SK-MEL-5 (cell line): ENCODE results near the gene SLMAP. TPM values are rescaled to one million over a fixed set of nuclear protein-coding genes. Genes with fewer than 3 reads are reported as not detected.

ENCODE experiments used
- DNase-seq: peaks from one replicate; pipeline ENCODE4 v3.0.0-alpha.2; 2016; ENCODE audit warnings: low read depth, low spot score
- in situ Hi-C: cut with HindIII; loops from 2 replicates; pipeline ENCODE4 v1.10.0; 2016; ENCODE audit warnings: low sequenced_read_pairs, high pct_unique_total_duplicates, low pct_unique_long_range_greater_than_20kb
- total RNA-seq: library from RNA; depleted of rRNA; stranded (reverse); fragments of >200 nt; shearing (Covaris generic); gene quantifications from 2 replicates; pipeline ENCODE4 v1.2.3, GENCODE V29; 2014

The SLMAP gene
- total RNA-seq, 1 experiment from 2014 or later, result 26.1 TPM

- no peak for DNase-seq
- in situ Hi-C loops, result no loop called here
Observed at GRCh38 chr3:57893668-57894067, 137.6 kb downstream of the SLMAP start.

DNA sequence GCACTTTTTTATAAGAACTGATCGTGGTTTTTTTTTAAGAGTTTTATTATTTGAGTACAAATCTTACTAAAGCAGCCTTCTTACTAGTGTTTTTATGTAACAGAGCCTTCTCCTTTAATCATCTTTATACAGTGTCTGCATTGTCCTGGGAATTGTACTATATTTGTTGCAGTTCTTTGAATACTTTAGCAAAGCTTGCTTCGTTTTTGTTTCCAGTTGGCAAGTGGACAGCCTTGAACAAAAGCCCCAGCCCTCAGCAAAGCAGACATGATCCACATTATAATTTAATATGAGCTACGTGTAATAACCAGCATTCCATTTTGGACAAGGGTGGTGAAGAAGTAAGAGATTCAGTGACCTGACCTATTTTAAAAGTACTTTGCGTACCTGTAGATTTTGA is 139.9 kb downstream of the SLMAP start:
- in situ Hi-C loops, result no loop called here
- no peak for DNase-seq

DNA sequence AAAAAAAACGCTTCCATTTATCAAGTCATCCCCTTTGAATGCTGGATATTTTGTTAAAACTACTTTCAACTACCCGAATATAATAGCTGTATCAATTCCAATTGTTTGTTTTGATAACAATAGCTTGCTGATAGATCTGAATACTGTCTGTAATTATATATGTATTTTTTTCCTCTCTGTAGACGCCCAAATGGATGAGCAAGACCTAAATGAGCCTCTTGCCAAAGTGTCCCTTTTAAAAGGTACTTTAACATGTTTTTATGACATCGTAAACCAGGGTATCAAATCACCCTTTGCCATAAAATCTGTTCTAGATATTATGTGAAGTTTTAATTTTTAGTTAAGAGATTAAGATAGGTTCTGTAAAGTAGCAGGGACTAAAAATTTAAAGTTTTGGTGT is 140.6 kb downstream of the SLMAP start:
- DNase-seq, result no peak
- in situ Hi-C loops, result no loop called here

- DNase-seq, result no peak
- in situ Hi-C loops, result no loop called here
Observed at GRCh38 chr3:57900786-57901185, 144.7 kb downstream of the SLMAP start.

- in situ Hi-C loops, result no loop called here
- DNase-seq, result no peak
Observed at GRCh38 chr3:57903124-57903890, 147.2 kb downstream of the SLMAP start.

GRCh38 chr3:57910990-57911389 is 154.9 kb downstream of the SLMAP start:
- in situ Hi-C loops, result no loop called here
- peak; percentile 66 for DNase-seq

DNA sequence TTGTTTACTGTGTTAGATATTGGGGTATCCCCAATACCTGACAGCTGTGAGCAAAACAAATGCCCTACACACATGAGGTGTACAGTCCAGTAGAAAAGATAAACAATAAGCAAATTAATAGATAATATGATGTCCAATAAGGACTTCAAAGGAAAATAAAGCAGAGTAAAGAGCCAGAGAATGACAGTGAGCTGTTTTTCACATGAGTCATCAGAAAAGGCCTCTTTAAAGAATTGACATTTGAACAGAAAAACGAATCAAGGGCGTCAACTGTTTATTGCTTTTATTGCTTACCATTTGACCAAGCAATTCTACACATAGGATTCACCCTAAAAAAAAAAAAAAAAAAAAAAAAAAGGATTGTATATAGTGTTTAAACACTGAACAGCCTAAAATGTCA is 155.5 kb downstream of the SLMAP start:
- in situ Hi-C loops, result no loop called here

DNA sequence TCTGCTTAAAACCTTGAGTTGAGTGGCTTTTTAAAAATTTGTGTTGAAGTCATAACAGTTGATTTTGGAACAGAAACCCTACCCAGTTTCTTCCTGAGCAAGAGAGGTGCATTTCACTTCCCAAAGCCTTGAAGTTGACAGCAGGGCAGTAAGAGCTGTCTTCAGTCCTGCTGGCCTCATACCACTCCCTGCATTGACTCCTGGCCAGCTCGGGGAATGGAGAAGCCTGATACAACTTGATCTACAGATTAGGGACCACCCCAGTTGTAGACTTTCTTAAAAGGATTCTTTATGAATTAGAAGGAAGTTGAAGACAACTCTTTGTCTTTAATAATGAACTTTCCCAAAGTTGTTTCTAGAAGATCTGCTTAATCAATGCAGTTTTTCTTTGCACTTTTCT is 161.5 kb downstream of the SLMAP start:
- in situ Hi-C loops, result no loop called here
- no peak for DNase-seq

More for the DNA sequence above, 155.5 kb downstream of the SLMAP start:
- DNase-seq, result no peak

GRCh38 chr3:57918123-57918837 is 162.2 kb downstream of the SLMAP start:
- no peak for DNase-seq
- in situ Hi-C loops, result no loop called here

DNA sequence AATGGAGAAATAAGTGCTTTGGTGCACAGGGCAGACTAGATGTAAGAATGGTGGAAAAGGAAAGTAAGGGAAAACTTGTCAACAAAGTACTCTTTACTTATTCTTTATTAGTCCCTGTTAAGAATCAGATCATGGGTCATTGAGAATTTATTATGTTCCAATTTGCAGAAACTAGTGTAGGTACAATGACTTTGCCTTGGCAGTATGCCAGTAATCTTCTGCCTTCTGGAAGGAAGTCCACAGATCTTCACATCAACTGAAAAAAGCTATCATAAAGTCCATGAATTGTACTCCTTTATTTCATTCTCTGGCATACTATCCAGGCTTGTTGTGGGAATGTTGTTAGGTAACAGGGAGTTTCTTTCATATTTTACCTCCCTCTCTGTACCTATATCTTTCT is 163.9 kb downstream of the SLMAP start:
- in situ Hi-C loops, result no loop called here

DNA sequence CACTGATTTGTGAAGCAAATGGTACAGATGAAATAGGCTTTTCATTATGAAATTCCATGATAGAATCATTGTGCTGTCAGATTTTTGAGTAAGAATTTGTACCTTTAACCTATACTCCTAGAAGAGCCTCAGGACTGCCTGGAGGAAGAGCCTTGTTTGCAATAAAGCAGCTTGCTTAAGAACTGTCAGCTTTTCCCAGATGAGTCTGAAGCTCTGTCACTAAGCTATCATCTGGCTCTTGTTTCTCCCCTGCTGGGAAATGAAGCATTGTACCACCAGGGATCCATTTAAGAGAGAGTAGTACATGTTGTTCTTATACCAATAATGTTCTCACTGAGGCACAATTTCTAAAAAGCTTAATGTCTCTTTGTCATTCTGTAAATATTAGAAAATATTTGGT is 167.0 kb downstream of the SLMAP start:
- in situ Hi-C loops, result no loop called here
- DNase-seq, result no peak

More for the DNA sequence above, 163.9 kb downstream of the SLMAP start:
- no peak for DNase-seq

DNA sequence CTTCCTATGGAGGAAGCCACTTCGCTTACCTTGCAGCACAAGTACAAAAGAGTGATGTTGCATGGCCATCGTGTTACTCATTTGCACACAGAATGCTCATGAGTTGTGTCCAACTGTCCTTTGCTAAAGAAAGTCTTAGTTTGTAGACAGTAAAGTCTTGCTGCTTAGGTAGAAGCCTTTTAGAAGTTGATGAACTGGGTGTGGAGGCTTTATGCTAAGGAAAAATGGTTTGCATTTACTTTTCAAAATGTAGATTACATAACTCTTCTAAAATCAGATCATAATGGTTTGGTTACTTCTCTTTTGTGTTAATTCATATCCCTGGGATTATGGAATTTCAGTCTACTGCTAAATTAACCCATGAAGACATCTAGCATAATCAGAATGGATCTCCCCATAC is 167.6 kb downstream of the SLMAP start:
- no peak for DNase-seq
- in situ Hi-C loops, result no loop called here

- in situ Hi-C loops, result no loop called here
- DNase-seq, result no peak
Observed at GRCh38 chr3:57927166-57927565, 171.1 kb downstream of the SLMAP start.

- DNase-seq, result no peak
- in situ Hi-C loops, result no loop called here
Observed at GRCh38 chr3:57927916-57928315, 171.8 kb downstream of the SLMAP start.

DNA sequence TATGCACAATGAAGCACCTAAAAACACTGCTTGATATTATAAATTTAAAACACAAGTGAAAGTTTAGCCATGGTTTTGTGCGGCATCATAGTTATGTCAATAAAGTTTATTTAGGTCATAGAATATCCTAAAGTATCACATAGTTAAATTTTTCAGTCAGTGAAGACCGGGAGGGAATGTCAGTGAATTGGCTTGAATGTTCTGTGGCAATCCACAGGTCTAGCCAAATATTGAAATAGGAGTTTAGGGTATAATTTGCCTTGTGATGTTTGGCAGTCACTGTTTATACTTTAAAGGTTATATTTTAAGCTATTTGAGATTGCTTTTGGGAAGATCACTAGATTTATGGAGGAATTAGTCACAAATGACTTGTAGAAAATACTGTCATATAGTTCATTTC is 172.4 kb downstream of the SLMAP start:
- no peak for DNase-seq
- in situ Hi-C loops, result no loop called here

DNA sequence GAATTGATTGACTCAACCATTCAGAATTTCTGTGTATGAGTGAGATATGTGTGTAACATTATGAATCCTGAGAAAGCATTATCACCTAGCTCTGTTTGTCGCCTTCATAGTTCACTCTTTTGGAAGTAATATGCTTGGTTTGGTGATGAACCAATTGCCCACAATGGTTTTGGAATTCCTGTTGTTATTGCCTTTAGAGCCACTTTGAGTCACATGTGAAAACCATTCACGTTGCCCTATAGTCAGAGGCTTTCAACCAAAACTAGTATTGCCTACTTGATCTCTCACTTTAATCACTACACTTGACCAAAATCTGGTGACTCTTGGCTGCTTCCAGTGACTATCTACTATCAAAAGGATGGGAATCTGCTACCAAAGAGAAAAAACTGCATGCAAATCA is 173.9 kb downstream of the SLMAP start:
- in situ Hi-C loops, result no loop called here
- DNase-seq, result no peak

GRCh38 chr3:57933602-57934001 is 177.5 kb downstream of the SLMAP start:
- no peak for DNase-seq
- in situ Hi-C loops, result no loop called here

GRCh38 chr3:57934373-57934772 is 178.3 kb downstream of the SLMAP start:
- in situ Hi-C loops, result no loop called here

GRCh38 chr3:57935539-57935938 is 179.4 kb downstream of the SLMAP start:
- in situ Hi-C loops, result no loop called here
- no peak for DNase-seq

More at GRCh38 chr3:57934373-57934772, 178.3 kb downstream of the SLMAP start:
- no peak for DNase-seq
